SU-DHL-6 (cell line): ENCODE data around the gene FAM171A2.

ENCODE experiments used
- CTCF ChIP-seq: fragments of 200-600 bp; sonication (generic); IDR thresholded peaks from one replicate; pipeline ENCODE4 v1.5.1; 2017; ENCODE audit warnings: antibody characterized with exemption, mild to moderate bottlenecking, low read length, moderate library complexity; ENCODE audit not compliant: insufficient read depth, poor library complexity, severe bottlenecking
- EZH2phosphoT487 ChIP-seq: fragments of 200-600 bp; sonication (generic), shearing (Covaris generic); conservative IDR thresholded peaks from 2 replicates; pipeline ENCODE4 v1.6.1; 2018; ENCODE audit warnings: mild to moderate bottlenecking, antibody characterized with exemption, low read length, moderate library complexity, mixed read lengths

GRCh38 chr17:44376779-44377178 lies 13.1 kb upstream of the FAM171A2 start:
- TF ChIP-seq CTCF (no peak), EZH2phosphoT487 (no peak)
